HFF-Myc (cell line): ENCODE results near the gene ZFP36L1.

Experiments
- DNase-seq: peaks from one replicate; pipeline ENCODE4 v3.0.0-alpha.2; 2011; ENCODE audit warnings: low read depth; ENCODE audit errors: extremely low read depth
- H3K4me3 ChIP-seq: replicated peaks from 2 replicates; pipeline ENCODE4 v1.5.1; 2011; ENCODE audit warnings: low read depth, mild to moderate bottlenecking, control low read depth, low read length
- TF ChIP-seq, protein P1 (sequence below): IDR thresholded peaks from 2 replicates; pipeline ENCODE4 v1.5.1; 2012; ENCODE audit warnings: mild to moderate bottlenecking, low read depth, low read length, control low read depth; ENCODE audit errors: missing control alignments

The ZFP36L1 gene

GRCh38 chr14:68811171-68811570 is 18.3 kb upstream of the ZFP36L1 start:
- H3K4me3 ChIP-seq = no peak overlapping the region
- DNase-seq = no peak
- TF ChIP-seq, protein P1, sequence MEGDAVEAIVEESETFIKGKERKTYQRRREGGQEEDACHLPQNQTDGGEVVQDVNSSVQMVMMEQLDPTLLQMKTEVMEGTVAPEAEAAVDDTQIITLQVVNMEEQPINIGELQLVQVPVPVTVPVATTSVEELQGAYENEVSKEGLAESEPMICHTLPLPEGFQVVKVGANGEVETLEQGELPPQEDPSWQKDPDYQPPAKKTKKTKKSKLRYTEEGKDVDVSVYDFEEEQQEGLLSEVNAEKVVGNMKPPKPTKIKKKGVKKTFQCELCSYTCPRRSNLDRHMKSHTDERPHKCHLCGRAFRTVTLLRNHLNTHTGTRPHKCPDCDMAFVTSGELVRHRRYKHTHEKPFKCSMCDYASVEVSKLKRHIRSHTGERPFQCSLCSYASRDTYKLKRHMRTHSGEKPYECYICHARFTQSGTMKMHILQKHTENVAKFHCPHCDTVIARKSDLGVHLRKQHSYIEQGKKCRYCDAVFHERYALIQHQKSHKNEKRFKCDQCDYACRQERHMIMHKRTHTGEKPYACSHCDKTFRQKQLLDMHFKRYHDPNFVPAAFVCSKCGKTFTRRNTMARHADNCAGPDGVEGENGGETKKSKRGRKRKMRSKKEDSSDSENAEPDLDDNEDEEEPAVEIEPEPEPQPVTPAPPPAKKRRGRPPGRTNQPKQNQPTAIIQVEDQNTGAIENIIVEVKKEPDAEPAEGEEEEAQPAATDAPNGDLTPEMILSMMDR = no peak

DNA sequence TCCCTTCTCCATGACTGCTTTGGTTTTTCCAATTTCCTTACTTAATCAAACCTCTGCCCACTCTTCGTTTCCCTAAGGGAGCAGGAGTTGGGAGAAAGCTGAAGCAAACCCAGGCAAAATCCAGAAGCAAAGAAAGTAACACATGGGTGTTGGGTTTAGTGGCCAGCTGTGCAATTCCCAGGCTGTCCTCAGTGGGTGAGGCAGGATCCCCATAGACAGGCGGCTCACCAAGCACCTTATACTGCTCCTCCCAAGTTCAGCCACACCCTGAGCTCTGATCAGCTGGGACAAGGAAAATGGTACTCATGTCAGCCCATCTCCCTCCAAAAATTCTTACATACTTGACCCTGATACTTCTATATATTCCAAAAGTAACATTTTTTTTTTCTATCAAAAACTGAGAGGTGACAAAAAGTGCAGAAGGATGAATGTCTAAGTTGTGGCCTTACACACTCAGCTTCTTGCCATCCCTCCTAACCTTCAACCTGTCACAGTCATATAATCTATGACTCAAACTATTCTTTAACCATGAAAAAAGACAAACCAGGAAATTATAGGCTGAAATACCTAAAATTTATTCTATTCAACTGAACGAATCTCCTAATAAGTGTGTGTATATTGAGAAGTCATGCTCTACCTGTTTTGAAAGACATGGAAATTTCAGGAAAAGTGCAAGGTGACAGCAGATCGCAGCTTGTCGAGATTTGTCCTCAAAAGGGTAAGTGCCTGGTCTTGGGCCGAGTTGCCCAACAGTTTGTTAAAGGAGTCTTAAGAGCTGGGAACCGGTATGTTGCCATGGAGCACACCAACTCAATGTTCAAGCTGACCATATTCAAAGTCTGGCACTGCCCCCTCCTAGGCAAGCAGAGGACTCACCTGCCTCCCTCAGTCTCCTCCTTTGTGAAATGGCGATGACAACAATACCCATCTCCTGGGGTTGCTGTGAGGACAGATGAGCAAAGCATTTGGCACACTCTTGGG is 17.6 kb upstream of the ZFP36L1 start:
- TF ChIP-seq, protein P1 = no peak
- no peak overlapping the region for H3K4me3 ChIP-seq
- no peak for DNase-seq

- H3K4me3 ChIP-seq = no peak overlapping the region
- DNase-seq = no peak
- TF ChIP-seq, protein P1 = no peak
These were observed 16.7 kb upstream of the ZFP36L1 start for GRCh38 chr14:68809524-68809923.

GRCh38 chr14:68808696-68809480 is 16.0 kb upstream of the ZFP36L1 start:
- no peak overlapping the region for H3K4me3 ChIP-seq
- no peak for DNase-seq
- TF ChIP-seq, protein P1 = no peak

DNA sequence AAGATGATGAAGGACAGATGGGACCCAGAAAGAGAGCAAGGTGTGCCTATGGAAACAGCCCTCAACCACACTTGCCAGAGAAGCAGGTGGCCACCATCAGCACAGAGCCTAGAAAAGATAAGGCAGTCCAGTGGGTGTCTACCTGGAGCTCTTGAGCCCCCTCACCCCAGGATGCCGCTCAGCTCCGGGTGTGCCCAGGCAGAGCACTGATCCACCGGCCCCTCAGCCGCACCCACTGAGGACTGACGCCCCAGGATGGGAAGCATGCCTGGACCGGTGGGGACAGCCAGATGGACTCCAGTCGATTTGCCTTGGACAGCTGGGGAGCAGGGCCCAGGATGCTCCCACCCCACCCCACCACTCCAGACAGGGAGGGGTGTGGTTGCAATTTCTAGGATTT is 15.1 kb upstream of the ZFP36L1 start:
- no peak for DNase-seq
- TF ChIP-seq, protein P1 = no peak
- no peak overlapping the region for H3K4me3 ChIP-seq

DNA sequence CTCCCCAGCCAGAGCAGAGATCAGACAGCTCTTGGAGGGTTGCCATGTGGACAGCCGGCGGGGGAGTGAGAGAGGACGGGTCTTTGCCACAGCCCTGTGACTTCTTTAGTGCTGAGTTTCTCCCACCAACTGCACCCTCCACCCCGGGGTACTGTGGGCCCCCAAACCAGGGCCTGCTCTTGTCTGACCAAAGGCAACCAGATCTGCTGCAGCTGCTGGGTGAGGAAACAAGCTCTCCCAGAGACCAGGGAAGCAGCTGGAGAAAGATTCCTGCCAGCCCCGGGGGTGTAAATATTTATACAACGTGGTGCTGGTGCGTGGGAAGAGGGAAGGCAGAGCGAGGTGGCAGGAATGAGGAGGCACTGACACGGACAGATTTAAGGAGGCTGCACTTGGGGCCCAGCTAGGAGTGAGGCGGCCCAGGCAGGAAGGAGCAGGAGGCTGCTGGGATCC is 14.3 kb upstream of the ZFP36L1 start:
- no peak overlapping the region for H3K4me3 ChIP-seq
- DNase-seq = no peak
- TF ChIP-seq, protein P1 = no peak
